Right lobe of liver (tissue), 6 donors: ENCODE measurements around the gene TSGA10. TPM values are rescaled to one million over a fixed set of nuclear protein-coding genes. Genes with fewer than 3 reads are reported as not detected.

ENCODE experiments used
- ATAC-seq, 4 donors: fragments of 200-7000 bp; cut with Tn5 transposase; one replicate each; pipeline ENCODE4 v1.9.1; 2020; ENCODE audit warnings: mild to moderate bottlenecking in 4 of 4, moderate library complexity in 4 of 4
- DNase-seq, 3 donors: peaks; one replicate each; pipeline ENCODE4 v3.0.0-alpha.2; 2020
- H3K27ac ChIP-seq, 3 donors: fragments of 200-600 bp; one replicate each; pipeline ENCODE4 v1.8.0; 2022
- H3K27me3 ChIP-seq, 2 donors: fragments of 200-600 bp; one replicate each; pipeline ENCODE4 v1.8.0; 2022
- H3K36me3 ChIP-seq, 4 donors: fragments of 200-600 bp; sonication (generic) in 1 of 4; one replicate each; pipeline versions ENCODE4 v1.5.1 to v1.8.0; 2017 to 2022; ENCODE audit warnings: control low read depth in 1 of 4
- H3K4me1 ChIP-seq, 4 donors: fragments of 200-600 bp; sonication (generic) in 1 of 4; one replicate each; pipeline versions ENCODE4 v1.5.1 to v1.8.0; 2017 to 2022; ENCODE audit warnings: control low read depth in 1 of 4
- H3K4me3 ChIP-seq, 3 donors: fragments of 200-600 bp; one replicate each; pipeline ENCODE4 v1.8.0; 2022
- H3K9me3 ChIP-seq, 4 donors: fragments of 200-600 bp; sonication (generic) in 1 of 4; one replicate each; pipeline versions ENCODE4 v1.5.1 to v1.8.0; 2017 to 2022; ENCODE audit warnings: control low read depth in 1 of 4
- CTCF ChIP-seq, 4 donors: fragments of 200-600 bp in 3 of 4; fragments of 450-650 bp in 1 of 4; IDR thresholded peaks; one replicate each; pipeline versions ENCODE4 v1.5.1 to v1.8.0; 2016 to 2022; ENCODE audit warnings: antibody characterized with exemption in 4 of 4, mild to moderate bottlenecking in 2 of 4
- POLR2A ChIP-seq: fragments of 450-650 bp; IDR thresholded peaks from one replicate; pipeline ENCODE4 v1.6.1; 2017; ENCODE audit warnings: antibody characterized with exemption, mild to moderate bottlenecking
- WGBS: methylation state at CpG from one replicate; pipeline ENCODE4 v1.1.6; 2018; ENCODE audit warnings: low coverage, low lambda C conversion rate; ENCODE audit not compliant: insufficient coverage; ENCODE audit errors: missing lambda C conversion rate; 5-methylcytosine and 5-hydroxymethylcytosine counted together
- intact Hi-C, 2 donors: fragments of 100-400 bp; cut with DNase I; formaldehyde crosslinking; loops; one replicate each; pipeline versions ENCODE4 v1.11.2 to v1.14.1; 2022
- total RNA-seq, 6 experiments: library from RNA; depleted of rRNA in 2 of 6; stranded (reverse); fragments of >200 nt in 2 of 6; fragmentation: NEBNext Ultra II Directional in 3 of 6; extraction: Animal tissue kit (Norgen Biotek cat#: 25700) in 3 of 6; gene quantifications; one replicate each; pipeline versions ENCODE4 v1.1.0 to v1.2.4, GENCODE V29; 2016 to 2023
- donor health status: DM: no; HTN: yes; CAD: no.
- donor health status: DM: no; HTN: no; CAD: no.
- donor health status: DM: no; HTN: no; CAD: no.
- donor health status: DM: no; HTN: yes; CAD: no.
- donor health status: DM: no; HTN: yes; CAD: no.

The TSGA10 gene
- total RNA-seq, 6 experiments from 2014 or later, result 1.6 to 5.6 (median 2.7) TPM

- no peak overlapping the region for H3K4me3 ChIP-seq
- H3K4me1 ChIP-seq, result peaks cover 0 to 5% (median 0%) of the 10 kb centered on the region in 4 donors
- H3K27me3 ChIP-seq, result no peaks in the 10 kb centered on the region
- intact Hi-C loops, result no loop called here
- H3K36me3 ChIP-seq, result no peaks in the 10 kb centered on the region
- TF ChIP-seq CTCF (IDR thresholded peaks at IDR 0.05) (no peak), POLR2A (no peak)
- H3K27ac ChIP-seq, result no peak overlapping the region
- ATAC-seq (no peak), DNase-seq (no peak)
- WGBS, result 80% methylated on average over 1 of the region's 1 CpG
- no peaks in the 10 kb centered on the region for H3K9me3 ChIP-seq
Observed at GRCh38 chr2:99096728-99097127, 58.0 kb downstream of the TSGA10 start.

GRCh38 chr2:99088017-99088416 is 66.7 kb downstream of the TSGA10 start:
- H3K4me1 ChIP-seq, result no peaks in the 10 kb centered on the region
- no peaks in the 10 kb centered on the region for H3K36me3 ChIP-seq
- no peak overlapping the region for H3K27ac ChIP-seq
- DNase-seq, result no peak
- intact Hi-C loops, result no loop called here
- H3K4me3 ChIP-seq, result no peak overlapping the region
- 37% methylated on average over 1 of the region's 1 CpG for WGBS
- no peak for ATAC-seq
- no peaks in the 10 kb centered on the region for H3K27me3 ChIP-seq
- H3K9me3 ChIP-seq, result no peaks in the 10 kb centered on the region
- no peak for TF ChIP-seq POLR2A
- no peak for TF ChIP-seq CTCF (IDR thresholded peaks at IDR 0.05)

- Histone ChIP-seq H3K27ac (no peak overlapping the region), H3K36me3 (no peaks in the 10 kb centered on the region), H3K9me3 (no peaks in the 10 kb centered on the region), H3K4me3 (no peak overlapping the region), H3K4me1 (no peaks in the 10 kb centered on the region), H3K27me3 (no peaks in the 10 kb centered on the region)
- ATAC-seq (no peak), DNase-seq (no peak)
- WGBS, result 67% methylated on average over 1 of the region's 1 CpG
- TF ChIP-seq POLR2A (no peak), CTCF (IDR thresholded peaks at IDR 0.05) (no peak)
- intact Hi-C loops, result no loop called here
Observed at GRCh38 chr2:99086385-99086784, 68.4 kb downstream of the TSGA10 start.

- DNase-seq, result no peak
- H3K4me3 ChIP-seq, result no peak overlapping the region
- H3K4me1 ChIP-seq, result no peaks in the 10 kb centered on the region
- H3K27ac ChIP-seq, result no peak overlapping the region
- no peaks in the 10 kb centered on the region for H3K9me3 ChIP-seq
- H3K36me3 ChIP-seq, result no peaks in the 10 kb centered on the region
- intact Hi-C loops, result no loop called here
- WGBS, result 62% methylated on average over 2 of the region's 2 CpGs
- H3K27me3 ChIP-seq, result no peaks in the 10 kb centered on the region
- peak in 1 of 4 donors; percentile 31 for ATAC-seq
- no peak for TF ChIP-seq POLR2A
- TF ChIP-seq CTCF (IDR thresholded peaks at IDR 0.05), result peak in 3 of 4 donors; percentile 22 to 23 (median 23)
Observed at GRCh38 chr2:99085421-99085820, 69.3 kb downstream of the TSGA10 start.

GRCh38 chr2:99084256-99084655 is 70.5 kb downstream of the TSGA10 start:
- ATAC-seq (no peak), DNase-seq (no peak)
- intact Hi-C loops, result no loop called here
- Histone ChIP-seq H3K9me3 (no peaks in the 10 kb centered on the region), H3K4me3 (no peak overlapping the region), H3K36me3 (no peaks in the 10 kb centered on the region), H3K4me1 (no peaks in the 10 kb centered on the region), H3K27me3 (no peaks in the 10 kb centered on the region), H3K27ac (no peak overlapping the region)
- WGBS, result 73% methylated on average over 4 of the region's 4 CpGs
- TF ChIP-seq POLR2A (no peak), CTCF (IDR thresholded peaks at IDR 0.05) (no peak)
